ENCODE data around the gene PARP8.

The PARP8 gene

DNA sequence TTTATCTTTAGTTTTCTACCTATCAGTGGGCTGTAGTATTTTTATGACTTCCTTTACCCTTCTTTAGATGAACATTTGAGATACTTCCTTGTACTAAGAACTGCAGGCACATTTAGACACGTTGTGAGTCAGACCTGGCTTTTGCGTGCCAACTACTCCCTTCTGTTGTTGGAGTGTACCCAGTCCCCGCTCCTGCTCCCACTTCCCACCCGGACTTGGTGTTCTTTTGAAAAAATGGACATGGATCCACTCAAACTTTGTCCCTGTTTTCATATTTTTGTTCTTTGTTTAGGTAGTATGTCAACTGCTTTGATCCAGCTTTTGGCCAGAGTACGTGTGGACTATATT is 60.7 kb downstream of the PARP8 start:
- no peak for DNase-seq (ENCODE audit: extremely low read depth, insufficient read length)

GRCh38 chr5:50727845-50728244 is 61.4 kb downstream of the PARP8 start:
- TF ChIP-seq, protein P1, sequence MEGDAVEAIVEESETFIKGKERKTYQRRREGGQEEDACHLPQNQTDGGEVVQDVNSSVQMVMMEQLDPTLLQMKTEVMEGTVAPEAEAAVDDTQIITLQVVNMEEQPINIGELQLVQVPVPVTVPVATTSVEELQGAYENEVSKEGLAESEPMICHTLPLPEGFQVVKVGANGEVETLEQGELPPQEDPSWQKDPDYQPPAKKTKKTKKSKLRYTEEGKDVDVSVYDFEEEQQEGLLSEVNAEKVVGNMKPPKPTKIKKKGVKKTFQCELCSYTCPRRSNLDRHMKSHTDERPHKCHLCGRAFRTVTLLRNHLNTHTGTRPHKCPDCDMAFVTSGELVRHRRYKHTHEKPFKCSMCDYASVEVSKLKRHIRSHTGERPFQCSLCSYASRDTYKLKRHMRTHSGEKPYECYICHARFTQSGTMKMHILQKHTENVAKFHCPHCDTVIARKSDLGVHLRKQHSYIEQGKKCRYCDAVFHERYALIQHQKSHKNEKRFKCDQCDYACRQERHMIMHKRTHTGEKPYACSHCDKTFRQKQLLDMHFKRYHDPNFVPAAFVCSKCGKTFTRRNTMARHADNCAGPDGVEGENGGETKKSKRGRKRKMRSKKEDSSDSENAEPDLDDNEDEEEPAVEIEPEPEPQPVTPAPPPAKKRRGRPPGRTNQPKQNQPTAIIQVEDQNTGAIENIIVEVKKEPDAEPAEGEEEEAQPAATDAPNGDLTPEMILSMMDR (IDR thresholded peaks at IDR 0.05; ENCODE audit: insufficient read depth, low read length, poor library complexity, severe bottlenecking): no peak
- Histone ChIP-seq H3K36me3 (ENCODE audit: control insufficient read depth, insufficient read depth, low read length) (no peaks in the 10 kb centered on the region), H3K4me3 (replicated peaks; ENCODE audit: low read depth, low read length) (no peak overlapping the region), H3K27me3 (replicated peaks; ENCODE audit: control insufficient read depth, insufficient read depth, low read length) (no peaks in the 10 kb centered on the region)
- no peak for DNase-seq (ENCODE audit: extremely low read depth, insufficient read length)

More for the DNA sequence above, 60.7 kb downstream of the PARP8 start:
- Histone ChIP-seq H3K36me3 (ENCODE audit: control insufficient read depth, insufficient read depth, low read length) (no peaks in the 10 kb centered on the region), H3K27me3 (replicated peaks; ENCODE audit: control insufficient read depth, insufficient read depth, low read length) (no peaks in the 10 kb centered on the region), H3K4me3 (replicated peaks; ENCODE audit: low read depth, low read length) (no peak overlapping the region)
- TF ChIP-seq, protein P1 (IDR thresholded peaks at IDR 0.05; ENCODE audit: insufficient read depth, low read length, poor library complexity, severe bottlenecking): no peak

DNA sequence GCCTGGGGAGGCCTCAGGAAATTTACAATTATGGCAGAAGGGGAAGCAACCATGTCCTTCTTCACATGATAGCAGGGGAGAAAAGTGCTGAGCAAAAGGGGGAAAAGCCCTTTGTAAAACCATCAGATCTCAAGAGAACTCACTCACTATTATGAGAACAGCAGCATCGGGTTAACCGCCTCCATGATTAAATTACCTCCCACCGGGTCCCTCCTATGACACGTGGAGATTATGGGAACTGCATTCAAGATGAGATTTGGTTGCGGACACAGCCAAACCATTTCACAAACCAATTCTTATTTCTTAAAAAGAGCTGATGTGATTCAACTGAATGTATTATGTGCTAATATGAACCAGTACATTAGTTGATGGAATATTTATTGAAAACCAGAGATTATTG is 63.9 kb downstream of the PARP8 start:
- no peak for DNase-seq (ENCODE audit: extremely low read depth, insufficient read length)
- H3K27me3 ChIP-seq (replicated peaks; ENCODE audit: control insufficient read depth, insufficient read depth, low read length): no peaks in the 10 kb centered on the region
- no peaks in the 10 kb centered on the region for H3K36me3 ChIP-seq (ENCODE audit: control insufficient read depth, insufficient read depth, low read length)
- TF ChIP-seq, protein P1 (IDR thresholded peaks at IDR 0.05; ENCODE audit: insufficient read depth, low read length, poor library complexity, severe bottlenecking): no peak
- H3K4me3 ChIP-seq (replicated peaks; ENCODE audit: low read depth, low read length): no peak overlapping the region

DNA sequence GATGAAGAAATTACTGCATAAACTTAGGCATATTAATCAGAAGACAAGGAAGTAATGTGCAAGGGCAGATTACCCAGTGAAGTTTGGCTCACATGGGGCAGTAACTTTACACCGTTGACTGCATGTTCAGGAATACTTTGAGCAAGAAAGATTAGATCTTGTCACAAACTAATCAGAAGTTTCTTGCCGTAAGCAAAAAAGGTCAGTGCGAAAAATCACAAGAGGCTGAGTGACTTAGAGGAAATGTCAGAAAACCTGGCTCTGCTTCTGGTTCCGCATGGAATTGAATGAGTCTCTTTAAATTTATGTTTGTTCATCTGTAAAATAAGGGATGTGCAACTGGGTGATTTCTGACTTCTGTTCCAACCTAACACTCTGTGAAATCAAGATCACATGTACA is 64.4 kb downstream of the PARP8 start:
- no peaks in the 10 kb centered on the region for H3K36me3 ChIP-seq (ENCODE audit: control insufficient read depth, insufficient read depth, low read length)
- no peak for DNase-seq (ENCODE audit: extremely low read depth, insufficient read length)
- TF ChIP-seq, protein P1 (IDR thresholded peaks at IDR 0.05; ENCODE audit: insufficient read depth, low read length, poor library complexity, severe bottlenecking): no peak
- H3K27me3 ChIP-seq (replicated peaks; ENCODE audit: control insufficient read depth, insufficient read depth, low read length): no peaks in the 10 kb centered on the region
- H3K4me3 ChIP-seq (replicated peaks; ENCODE audit: low read depth, low read length): no peak overlapping the region

DNA sequence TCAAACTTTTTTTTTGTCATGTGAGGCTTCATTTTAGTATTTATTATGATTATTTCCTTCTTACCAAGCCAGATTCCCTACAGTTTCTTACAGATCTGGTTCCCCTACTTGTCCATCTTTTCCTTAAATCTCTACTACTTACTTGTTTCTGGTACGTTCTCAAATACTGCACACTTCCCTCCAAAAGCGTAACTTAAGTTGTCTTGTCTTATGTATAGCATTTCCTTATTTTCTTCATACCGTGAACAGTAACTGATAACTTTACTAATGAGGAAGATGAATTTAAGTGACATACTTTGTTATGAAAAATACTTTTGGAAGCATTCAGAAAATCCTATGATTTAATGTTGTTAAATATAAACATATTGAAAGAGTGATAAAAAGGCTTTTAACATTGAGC is 67.3 kb downstream of the PARP8 start:
- Histone ChIP-seq H3K4me3 (replicated peaks; ENCODE audit: low read depth, low read length) (no peak overlapping the region), H3K36me3 (ENCODE audit: control insufficient read depth, insufficient read depth, low read length) (no peaks in the 10 kb centered on the region), H3K27me3 (replicated peaks; ENCODE audit: control insufficient read depth, insufficient read depth, low read length) (no peaks in the 10 kb centered on the region)
- DNase-seq (ENCODE audit: extremely low read depth, insufficient read length): no peak
- TF ChIP-seq, protein P1 (IDR thresholded peaks at IDR 0.05; ENCODE audit: insufficient read depth, low read length, poor library complexity, severe bottlenecking): no peak

DNA sequence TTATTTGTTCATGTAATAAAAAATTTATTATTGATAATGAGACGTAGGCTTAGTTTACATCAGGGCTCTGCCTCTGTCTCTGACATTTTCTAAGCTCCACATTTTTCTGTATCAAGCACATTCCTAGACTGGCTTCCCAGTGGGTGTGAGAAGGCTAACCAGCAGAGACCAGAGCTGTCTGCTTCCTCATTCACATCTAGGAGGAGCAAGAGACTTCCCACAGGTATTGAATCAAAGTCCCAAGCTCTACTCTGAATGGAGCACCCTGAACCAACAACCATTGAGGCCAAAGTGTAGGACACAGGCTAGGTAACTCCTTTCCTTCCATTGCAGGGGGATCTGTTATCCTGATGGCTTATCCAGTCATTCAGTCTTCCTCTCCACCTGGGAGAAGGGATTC is 72.4 kb downstream of the PARP8 start:
- Histone ChIP-seq H3K36me3 (ENCODE audit: control insufficient read depth, insufficient read depth, low read length) (0 out of 2 replicates have a peak, but pooled peaks cover 2% of the 10 kb centered on the region), H3K27me3 (replicated peaks; ENCODE audit: control insufficient read depth, insufficient read depth, low read length) (no peaks in the 10 kb centered on the region), H3K4me3 (replicated peaks; ENCODE audit: low read depth, low read length) (no peak overlapping the region)
- no peak for DNase-seq (ENCODE audit: extremely low read depth, insufficient read length)
- TF ChIP-seq, protein P1 (IDR thresholded peaks at IDR 0.05; ENCODE audit: insufficient read depth, low read length, poor library complexity, severe bottlenecking): no peak

All from GM06990 (cell line).